HG03521 (cell line): ENCODE results near the gene WAS.
"Not testable (repeated sequence)": the region's sequence is repeated elsewhere in the genome, so short reads cannot be mapped to it uniquely, and the experiment has no call there.

Experiments
- ATAC-seq: cut with Tn5 transposase; IDR thresholded peaks from one replicate; pipeline ENCODE4 v1.9.1; 2021; ENCODE audit warnings: mild to moderate bottlenecking, moderate library complexity; ENCODE audit not compliant: unreplicated experiment

Gene WAS

GRCh38 chrX:48683411-48683982, at the start of gene WAS:
Gene WAS, plus strand, starts transcription at chrX:48683799. Its CDS starts 55 bp downstream, at chrX:48683854.
- ATAC-seq = no peak

- no peak for ATAC-seq
Measured at GRCh38 chrX:48636301-48636700, 47.3 kb upstream of the WAS start.

GRCh38 chrX:48636776-48637175, 46.8 kb upstream of the WAS start:
- no peak for ATAC-seq

- ATAC-seq = no peak
Measured at GRCh38 chrX:48645669-48646068, 37.9 kb upstream of the WAS start.

GRCh38 chrX:48648336-48648751, 35.3 kb upstream of the WAS start:
- ATAC-seq = no peak

- no peak for ATAC-seq
Measured at GRCh38 chrX:48649102-48649501, 34.5 kb upstream of the WAS start.

- ATAC-seq = not testable (repeated sequence)
Measured at GRCh38 chrX:48652055-48652579, 31.5 kb upstream of the WAS start.

- ATAC-seq = not testable (repeated sequence)
Measured at GRCh38 chrX:48654746-48655145, 28.9 kb upstream of the WAS start.

- not testable (repeated sequence) for ATAC-seq
Measured at GRCh38 chrX:48659686-48660085, 23.9 kb upstream of the WAS start.

GRCh38 chrX:48663241-48663640, 20.4 kb upstream of the WAS start:
- ATAC-seq = no peak

- ATAC-seq = no peak
Measured at GRCh38 chrX:48664156-48664555, 19.4 kb upstream of the WAS start.

- ATAC-seq = no peak
Measured at GRCh38 chrX:48665991-48666390, 17.6 kb upstream of the WAS start.

GRCh38 chrX:48666649-48667048, 16.9 kb upstream of the WAS start:
- ATAC-seq = no peak

GRCh38 chrX:48667509-48667908, 16.1 kb upstream of the WAS start:
- no peak for ATAC-seq

GRCh38 chrX:48668187-48668586, 15.4 kb upstream of the WAS start:
- not testable (repeated sequence) for ATAC-seq

GRCh38 chrX:48676106-48676892, 7.3 kb upstream of the WAS start:
- peak; percentile 91 for ATAC-seq

- no peak for ATAC-seq
Measured at GRCh38 chrX:48676893-48677270, 6.7 kb upstream of the WAS start.

- no peak for ATAC-seq
Measured at GRCh38 chrX:48677516-48677915, 6.1 kb upstream of the WAS start.

GRCh38 chrX:48680467-48680866, 3.1 kb upstream of the WAS start:
- ATAC-seq = not testable (repeated sequence)

- ATAC-seq = not testable (repeated sequence)
Measured at GRCh38 chrX:48680925-48681324, 2.7 kb upstream of the WAS start.

GRCh38 chrX:48681539-48682183, 1.9 kb upstream of the WAS start:
- no peak for ATAC-seq

GRCh38 chrX:48682795-48683194, 804 bp upstream of the WAS start:
- ATAC-seq = not testable (repeated sequence)
